Epithelial cell of proximal tubule (primary cell): ENCODE measurements around the gene ROR2. TPM values are rescaled to one million over a fixed set of nuclear protein-coding genes. Genes with fewer than 3 reads are reported as not detected.

ENCODE experiments used
- DNase-seq: peaks from one replicate; pipeline ENCODE4 v3.0.0-alpha.2; 2011; ENCODE audit warnings: low read depth
- H3K4me3 ChIP-seq: 2 replicates; pipeline ENCODE4 v1.5.1; 2011; ENCODE audit warnings: low read depth, mild to moderate bottlenecking, low read length
- CTCF ChIP-seq: conservative IDR thresholded peaks from 2 replicates; pipeline ENCODE4 v1.5.1; 2012; ENCODE audit warnings: low read depth, mild to moderate bottlenecking, low read length
- total RNA-seq: library from RNA; depleted of rRNA; stranded (reverse); fragments of >200 nt; gene quantifications from 2 replicates; pipeline ENCODE4 v1.2.3, GENCODE V29; 2015

ROR2 gene
- total RNA-seq, 1 donor from 2014 or later = 3.1 TPM

- no peak for DNase-seq
- no peak for TF ChIP-seq CTCF
- no peak overlapping the region for H3K4me3 ChIP-seq
Observed at GRCh38 chr9:91810286-91810905, 139.6 kb downstream of the ROR2 start.

- no peak for DNase-seq
- TF ChIP-seq CTCF = no peak
- H3K4me3 ChIP-seq = no peak overlapping the region
Observed at GRCh38 chr9:91809581-91810285, 140.3 kb downstream of the ROR2 start.

DNA sequence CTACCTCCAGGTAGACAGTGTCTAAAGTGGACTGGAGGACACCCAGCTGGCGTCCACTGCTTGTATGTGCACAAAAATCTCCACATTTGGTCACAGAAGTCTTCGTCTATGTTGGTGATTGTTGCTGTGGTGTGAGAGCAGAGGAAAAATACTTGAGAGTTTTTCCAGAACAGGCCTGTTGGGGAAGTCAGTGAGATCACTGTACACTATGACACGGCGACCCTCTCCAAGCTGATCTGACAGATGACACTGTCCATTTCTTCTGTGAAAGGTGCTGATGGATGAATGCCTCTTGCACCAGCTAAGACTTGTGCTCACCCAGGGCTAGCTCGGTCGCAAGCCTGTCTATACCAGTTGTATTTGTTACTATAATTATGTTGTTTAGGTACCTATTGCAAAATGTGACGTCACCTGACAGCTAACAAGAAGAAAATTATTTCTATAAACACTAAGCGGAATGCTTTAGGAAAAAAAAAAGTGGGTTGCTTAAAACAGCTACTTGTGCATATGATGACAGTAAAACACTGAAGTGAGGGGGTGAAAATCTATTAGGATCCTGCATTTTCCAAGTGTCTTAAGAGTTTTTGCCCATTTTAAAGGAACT, 142.3 kb downstream of the ROR2 start:
- DNase-seq = no peak
- H3K4me3 ChIP-seq = no peak overlapping the region
- TF ChIP-seq CTCF = no peak

- no peak for TF ChIP-seq CTCF
- no peak overlapping the region for H3K4me3 ChIP-seq
- DNase-seq = no peak
Observed at GRCh38 chr9:91805031-91805430, 145.0 kb downstream of the ROR2 start.

DNA sequence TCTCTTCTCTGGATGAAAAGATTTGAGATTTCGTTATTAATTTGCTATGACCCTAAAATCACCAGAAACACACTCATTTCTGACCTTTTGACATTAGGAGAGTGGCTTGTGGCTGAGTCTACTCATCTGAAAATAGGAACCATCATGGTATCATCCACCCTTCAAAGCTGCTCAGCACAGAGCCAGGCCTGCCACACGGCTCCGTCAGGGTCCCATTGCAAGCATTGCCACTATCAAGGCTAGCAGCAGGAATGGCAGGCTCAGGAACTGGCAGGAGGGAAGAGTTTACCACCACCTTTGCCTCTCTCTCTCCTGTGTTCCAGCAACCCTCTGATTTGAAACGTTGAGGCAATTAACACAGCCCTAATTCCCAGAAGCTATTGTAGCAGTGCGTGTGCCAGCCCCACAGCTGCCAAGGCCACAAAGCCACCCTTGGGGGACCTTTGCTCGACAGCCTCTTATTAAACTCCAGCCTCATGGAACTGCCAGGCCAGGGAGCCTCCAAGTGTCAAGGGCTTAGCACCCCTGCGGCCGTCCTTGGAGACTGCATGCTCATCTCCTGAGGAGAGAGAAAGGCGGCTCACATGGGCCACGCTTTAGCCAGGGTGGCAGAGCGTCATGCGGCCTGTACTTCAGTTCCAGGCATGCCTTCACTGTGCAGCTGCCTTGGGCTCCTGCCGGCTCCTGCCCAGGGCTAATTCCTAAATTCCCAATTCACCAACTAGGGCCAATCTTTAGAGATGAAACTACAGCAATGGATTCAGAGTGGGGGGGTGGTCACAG, 145.9 kb downstream of the ROR2 start:
- H3K4me3 ChIP-seq = no peak overlapping the region
- no peak for DNase-seq
- TF ChIP-seq CTCF = no peak

DNA sequence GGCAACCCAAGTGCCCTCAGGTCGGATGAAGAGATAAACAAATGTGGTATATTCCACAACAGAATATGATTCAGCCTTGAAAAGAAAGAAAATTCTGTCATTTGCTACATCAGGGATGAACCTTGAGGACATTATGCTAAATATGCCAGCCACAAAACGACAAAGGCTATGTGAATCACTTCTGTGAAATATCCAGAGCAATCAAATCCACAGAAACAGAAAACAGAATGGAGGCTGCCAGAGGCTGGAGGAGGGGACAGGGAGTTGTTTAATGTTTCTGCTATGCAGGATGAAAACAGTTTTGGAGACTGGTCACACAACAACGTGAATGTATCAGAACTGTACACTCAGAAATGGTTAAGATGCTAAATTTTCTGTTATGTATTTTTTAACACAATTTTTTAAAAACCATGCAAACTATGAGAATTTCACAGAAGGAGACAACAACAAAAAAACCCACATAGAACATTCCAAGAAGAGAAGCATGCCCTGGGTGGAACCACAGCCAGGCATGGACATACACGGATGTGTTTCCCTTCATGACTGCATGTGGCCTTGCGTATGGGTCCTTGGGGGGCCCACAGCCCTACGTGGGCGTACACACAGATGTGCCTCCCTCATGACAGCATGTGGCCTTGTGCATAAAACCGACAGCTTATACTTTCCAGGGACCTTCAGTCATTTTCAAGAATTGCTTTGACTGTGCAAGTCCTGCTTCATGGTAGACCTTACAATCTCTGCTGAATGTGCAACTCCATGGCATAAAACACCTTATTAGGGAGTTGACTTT, 146.7 kb downstream of the ROR2 start:
- DNase-seq = no peak
- no peak for TF ChIP-seq CTCF
- H3K4me3 ChIP-seq = no peak overlapping the region
